ENCODE data around the gene PPP1R26. TPM values are rescaled to one million over a fixed set of nuclear protein-coding genes. Genes with fewer than 3 reads are reported as not detected.

The PPP1R26 gene
- total and polyA plus RNA-seq, 9 of the 15 experiments (the other 6 are each of a cell fraction or from before 2014, with no cell fraction given), result 0.77 to 26.8 (median 9.3) TPM

- TF ChIP-seq E2F1 (CRISPR knock-in tag; IDR thresholded peaks at IDR 0.05), result 0 out of 2 replicates have a peak, but pooled peaks have one; percentile 37
- TF ChIP-seq BHLHE40 (IDR thresholded peaks at IDR 0.05; ENCODE audit: low read length), result no peak
- TF ChIP-seq FOXM1 (IDR thresholded peaks at IDR 0.05; ENCODE audit: low read depth), result no peak
- TF ChIP-seq FOXM1 (CRISPR knock-in tag; IDR thresholded peaks at IDR 0.05; ENCODE audit: low read depth), result 0 out of 2 replicates have a peak, but pooled peaks have one; percentile 31
- 0 out of 2 replicates have a peak, but pooled peaks have one; percentile 3 for TF ChIP-seq TFAP4 (CRISPR knock-in tag; IDR thresholded peaks at IDR 0.05; ENCODE audit: borderline replicate concordance)
- 0 out of 2 replicates have a peak, but pooled peaks have one; percentile 55 for TF ChIP-seq SRSF1 (IDR thresholded peaks at IDR 0.05; ENCODE audit: low read depth, low read length)
- TF ChIP-seq ARID4B (CRISPR knock-in tag; IDR thresholded peaks at IDR 0.05), result peak; percentile 57; the same call in 1 of the 2 replicates
- TF ChIP-seq HNRNPH1 (optimal IDR thresholded peaks at IDR 0.05; ENCODE audit: low read depth, low read length), result no peak
- no peak for TF ChIP-seq CSDE1 (IDR thresholded peaks at IDR 0.05)
- TF ChIP-seq FOXA3 (CRISPR knock-in tag; conservative IDR thresholded peaks at IDR 0.05 in 1 of 2, IDR thresholded peaks at IDR 0.05 in 1 of 2), result 0 out of 4 replicates have a peak, but pooled peaks of 1 of the 2 experiments have one; percentile 8
- no peak for TF ChIP-seq NR2C1 (IDR thresholded peaks at IDR 0.05)
- TF ChIP-seq NR2C1 (tag; IDR thresholded peaks at IDR 0.05), result no peak
These were observed 20.5 kb downstream of the PPP1R26 start (continued) for GRCh38 chr9:135500071-135500524.

Measured in K562 (cell line).